Stimulated activated CD8-positive, alpha-beta memory T cell treated with anti-CD3 and anti-CD28 coated beads, Interleukin-4, amount 100 ng/mL, for 4 hours (primary cell): Measurements from ENCODE around the gene PHACTR3.

Source experiments
- DNase-seq, 2 donors: peaks; one replicate each; pipeline ENCODE4 v3.0.0-alpha.2; 2020; ENCODE audit warnings: low read depth in 2 of 2, low spot score in 1 of 2

The PHACTR3 gene

DNA sequence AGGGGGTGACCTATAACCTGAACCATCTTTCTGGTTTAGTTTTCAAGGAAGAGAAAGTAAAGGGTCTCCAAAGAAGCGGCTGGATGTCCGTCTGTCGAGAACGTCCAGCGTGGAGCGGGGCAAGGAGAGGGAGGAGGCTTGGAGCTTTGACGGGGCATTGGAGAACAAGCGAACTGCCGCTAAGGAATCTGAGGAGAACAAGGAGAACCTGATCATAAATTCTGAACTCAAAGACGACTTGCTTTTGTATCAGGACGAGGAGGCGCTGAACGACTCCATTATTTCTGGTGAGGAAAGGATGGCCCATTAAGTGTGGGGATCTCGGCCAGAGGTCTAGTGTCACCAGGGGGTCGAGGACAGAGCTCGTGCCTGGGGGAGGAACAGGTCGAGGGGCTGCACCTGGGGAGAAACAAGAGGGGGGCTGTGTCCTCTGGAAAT is 169.9 kb downstream of the PHACTR3 start:
- no peak for DNase-seq

- DNase-seq: no peak
Measured at GRCh38 chr20:59774921-59775686, 170.8 kb downstream of the PHACTR3 start.

DNA sequence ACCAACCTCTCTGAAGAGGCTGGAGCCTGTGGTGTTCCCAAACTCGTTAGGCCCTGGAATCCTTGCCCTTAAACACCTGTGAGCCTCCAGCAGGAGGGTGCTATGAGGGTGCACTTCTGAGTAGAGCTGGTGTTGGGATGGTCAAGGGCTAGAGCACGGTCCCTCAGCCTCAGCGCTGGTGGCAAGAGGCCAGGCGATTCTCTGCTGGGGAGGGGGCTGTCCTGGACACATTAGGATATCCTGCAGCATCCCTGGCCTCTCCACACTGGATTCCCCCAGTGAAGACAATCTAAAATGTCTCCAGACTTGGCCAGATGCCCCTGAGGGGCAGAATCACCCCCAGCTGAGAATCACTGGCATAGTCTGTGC is 171.3 kb downstream of the PHACTR3 start:
- no peak for DNase-seq

DNA sequence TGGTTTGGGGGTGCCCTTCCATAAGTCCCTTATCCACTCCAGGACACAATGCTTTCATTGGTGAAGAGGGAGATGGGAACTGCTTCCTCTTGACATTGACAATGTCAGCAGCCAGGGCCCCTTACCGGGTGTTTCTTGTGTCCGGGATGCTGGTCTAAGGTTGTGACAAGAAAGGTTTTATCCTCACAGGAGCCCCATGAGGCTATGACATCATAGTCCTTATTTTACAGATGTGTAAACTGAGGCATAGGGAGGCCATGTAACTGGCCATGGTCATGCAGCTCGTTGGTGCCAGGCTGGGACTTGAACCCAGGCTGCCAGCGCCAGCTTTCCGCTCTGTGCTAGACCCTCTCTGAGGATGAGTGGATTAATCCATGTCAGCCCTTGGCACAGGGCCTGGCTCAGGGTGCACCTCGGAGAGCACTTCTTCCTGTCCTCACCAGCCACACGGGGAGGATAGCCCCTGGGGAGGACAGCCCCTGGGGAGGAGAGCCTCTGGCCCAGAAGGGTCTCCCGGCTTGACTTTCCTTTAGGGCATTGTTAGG is 171.8 kb downstream of the PHACTR3 start:
- DNase-seq: no peak

DNA sequence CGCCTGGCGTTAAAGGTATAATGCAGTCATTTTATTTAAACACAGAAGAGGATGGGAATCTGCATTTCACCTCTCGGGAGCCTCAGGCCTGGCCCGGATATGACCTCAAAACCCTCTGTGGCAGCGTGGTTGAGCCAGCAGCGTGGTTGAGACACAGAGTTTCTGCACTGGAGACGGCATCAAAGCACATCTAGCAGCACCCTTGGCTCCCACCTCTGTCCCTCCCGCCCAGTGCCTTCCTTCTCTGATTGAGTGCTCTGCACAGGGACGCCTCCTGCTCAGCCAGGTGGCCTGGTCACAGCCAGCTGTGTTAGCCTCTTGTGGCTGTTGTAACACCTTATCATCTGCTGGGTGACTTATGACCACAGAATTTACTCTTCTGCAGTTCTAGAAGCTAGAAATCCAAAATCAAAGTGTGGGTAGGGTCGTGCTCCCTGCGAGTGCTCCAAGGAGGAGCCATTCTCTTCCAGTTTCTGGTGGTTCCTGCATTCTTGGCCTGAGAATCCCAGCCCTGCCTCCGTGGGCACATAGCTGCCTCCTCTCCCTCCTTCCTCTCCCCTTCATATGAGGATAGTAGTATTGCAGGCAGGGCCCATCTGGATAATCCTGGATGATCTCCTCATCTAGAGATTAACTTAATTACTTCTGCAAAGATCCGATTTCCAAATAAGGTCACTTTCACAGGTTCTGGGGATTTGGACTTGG is 172.4 kb downstream of the PHACTR3 start:
- no peak for DNase-seq

GRCh38 chr20:59777331-59777725 is 173.0 kb downstream of the PHACTR3 start:
- no peak for DNase-seq

GRCh38 chr20:59777814-59778575 is 173.7 kb downstream of the PHACTR3 start:
- DNase-seq: no peak

- DNase-seq: no peak
Measured at GRCh38 chr20:59778615-59779200, 174.4 kb downstream of the PHACTR3 start.

GRCh38 chr20:59779656-59780380 is 175.5 kb downstream of the PHACTR3 start:
- DNase-seq: no peak

DNA sequence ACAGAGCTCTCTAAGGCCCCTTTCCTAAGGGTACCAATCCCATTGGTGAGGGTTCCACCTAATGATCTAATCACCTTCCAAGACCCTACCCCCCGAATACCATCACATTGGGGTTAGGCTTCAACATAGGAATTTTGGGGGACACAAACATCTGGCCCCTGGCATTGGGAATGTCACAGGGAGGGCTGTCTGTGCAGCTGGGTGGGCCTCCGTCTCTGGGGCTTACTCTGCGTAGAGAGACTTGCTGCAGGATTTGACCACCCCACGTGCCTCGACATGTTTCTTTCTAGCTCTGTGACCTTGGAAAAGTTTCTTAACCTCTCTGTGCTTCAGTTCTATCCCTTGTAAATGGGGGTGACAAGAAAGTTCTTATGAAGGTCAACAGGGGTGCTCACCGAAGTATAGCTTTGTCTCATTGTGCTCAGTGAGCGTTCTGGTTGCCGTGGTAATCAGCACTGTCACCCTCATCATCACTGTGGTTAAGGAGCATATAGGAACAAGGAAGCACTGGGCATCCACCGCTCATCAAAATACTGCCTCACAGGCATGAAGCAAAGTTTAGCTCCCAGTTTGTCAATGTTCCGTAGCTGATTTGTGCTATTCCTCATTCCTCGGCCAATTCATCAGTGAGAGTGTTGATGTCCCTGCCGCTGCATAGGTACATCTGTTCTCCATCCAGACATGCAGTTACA is 176.3 kb downstream of the PHACTR3 start:
- no peak for DNase-seq

DNA sequence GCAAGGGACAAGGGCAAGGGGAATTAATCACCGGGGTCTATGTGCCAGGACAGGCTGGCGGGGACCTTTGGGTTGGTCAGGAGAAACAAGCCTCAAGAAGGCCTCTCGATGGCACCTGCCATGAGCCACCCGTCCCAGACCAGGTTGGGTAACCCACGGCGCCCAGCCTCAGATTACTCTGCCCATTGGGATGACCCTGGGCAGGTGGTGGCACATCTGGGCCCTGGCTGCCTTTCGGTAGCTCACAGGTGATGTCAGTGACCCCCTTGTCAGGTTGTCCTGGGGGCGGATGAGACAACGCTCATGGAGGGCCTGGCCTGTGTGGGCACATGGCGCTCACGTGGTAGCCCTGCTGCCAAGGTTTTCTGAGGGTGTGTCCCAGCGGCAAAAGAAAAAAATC is 176.9 kb downstream of the PHACTR3 start:
- no peak for DNase-seq

- DNase-seq: no peak
Measured at GRCh38 chr20:59782986-59783640, 178.8 kb downstream of the PHACTR3 start.

GRCh38 chr20:59783641-59784010 is 179.3 kb downstream of the PHACTR3 start:
- DNase-seq: no peak

GRCh38 chr20:59784365-59784764 is 180.0 kb downstream of the PHACTR3 start:
- DNase-seq: no peak

- DNase-seq: no peak
Measured at GRCh38 chr20:59784791-59785668, 180.7 kb downstream of the PHACTR3 start.

GRCh38 chr20:59785669-59785959 is 181.3 kb downstream of the PHACTR3 start:
- no peak for DNase-seq

- DNase-seq: no peak
Measured at GRCh38 chr20:59785986-59786795, 181.9 kb downstream of the PHACTR3 start.
